Measurements from ENCODE around the gene MOB3B.

The MOB3B gene

GRCh38 chr9:27377147-27377807 is 152.3 kb downstream of the MOB3B start:
- no peak for DNase-seq (ENCODE audit: low spot score in 2 of 2)
- Mint-ChIP-seq H3K4me3 (no peak overlapping the region), H3K27ac (ENCODE audit: low read depth) (no peak overlapping the region), H3K9me3 (no peaks in the 10 kb centered on the region), H3K4me1 (no peaks in the 10 kb centered on the region), H3K27me3 (no peaks in the 10 kb centered on the region), H3K36me3 (ENCODE audit: insufficient read depth) (no peaks in the 10 kb centered on the region)
- ATAC-seq (replicated peaks; ENCODE audit: extremely low read depth, poor library complexity, severe bottlenecking) = no peak

GRCh38 chr9:27373851-27374250 is 155.8 kb downstream of the MOB3B start:
- no peaks in the 10 kb centered on the region for H3K9me3 Mint-ChIP-seq
- ATAC-seq (replicated peaks; ENCODE audit: extremely low read depth, poor library complexity, severe bottlenecking) (no peak), DNase-seq (ENCODE audit: low spot score in 2 of 2) (no peak)
- H3K4me3 Mint-ChIP-seq = no peak overlapping the region
- H3K36me3 Mint-ChIP-seq (ENCODE audit: insufficient read depth) = no peaks in the 10 kb centered on the region
- H3K27ac Mint-ChIP-seq (ENCODE audit: low read depth) = no peak overlapping the region
- H3K27me3 Mint-ChIP-seq = no peaks in the 10 kb centered on the region
- H3K4me1 Mint-ChIP-seq = no peaks in the 10 kb centered on the region

- Mint-ChIP-seq H3K9me3 (no peaks in the 10 kb centered on the region), H3K4me3 (no peak overlapping the region), H3K27me3 (no peaks in the 10 kb centered on the region), H3K36me3 (ENCODE audit: insufficient read depth) (no peaks in the 10 kb centered on the region), H3K4me1 (no peaks in the 10 kb centered on the region), H3K27ac (ENCODE audit: low read depth) (no peak overlapping the region)
- ATAC-seq (replicated peaks; ENCODE audit: extremely low read depth, poor library complexity, severe bottlenecking) (no peak), DNase-seq (ENCODE audit: low spot score in 2 of 2) (no peak)
Measured at GRCh38 chr9:27372615-27373014, 157.0 kb downstream of the MOB3B start.

- Mint-ChIP-seq H3K4me3 (no peak overlapping the region), H3K4me1 (no peaks in the 10 kb centered on the region), H3K27me3 (no peaks in the 10 kb centered on the region), H3K36me3 (ENCODE audit: insufficient read depth) (no peaks in the 10 kb centered on the region), H3K9me3 (no peaks in the 10 kb centered on the region), H3K27ac (ENCODE audit: low read depth) (no peak overlapping the region)
- ATAC-seq (replicated peaks; ENCODE audit: extremely low read depth, poor library complexity, severe bottlenecking) (no peak), DNase-seq (ENCODE audit: low spot score in 2 of 2) (no peak)
Measured at GRCh38 chr9:27371382-27371781, 158.2 kb downstream of the MOB3B start.

GRCh38 chr9:27369591-27369990 is 160.0 kb downstream of the MOB3B start:
- Mint-ChIP-seq H3K27me3 (no peaks in the 10 kb centered on the region), H3K27ac (ENCODE audit: low read depth) (no peak overlapping the region), H3K4me3 (no peak overlapping the region), H3K4me1 (no peaks in the 10 kb centered on the region), H3K36me3 (ENCODE audit: insufficient read depth) (no peaks in the 10 kb centered on the region), H3K9me3 (no peaks in the 10 kb centered on the region)
- DNase-seq (ENCODE audit: low spot score in 2 of 2) (no peak), ATAC-seq (replicated peaks; ENCODE audit: extremely low read depth, poor library complexity, severe bottlenecking) (no peak)

- no peaks in the 10 kb centered on the region for H3K27me3 Mint-ChIP-seq
- no peaks in the 10 kb centered on the region for H3K4me1 Mint-ChIP-seq
- H3K4me3 Mint-ChIP-seq = no peak overlapping the region
- no peak for DNase-seq (ENCODE audit: low spot score in 2 of 2)
- H3K9me3 Mint-ChIP-seq = no peaks in the 10 kb centered on the region
- ATAC-seq (replicated peaks; ENCODE audit: extremely low read depth, poor library complexity, severe bottlenecking) = no peak
- no peak overlapping the region for H3K27ac Mint-ChIP-seq (ENCODE audit: low read depth)
- H3K36me3 Mint-ChIP-seq (ENCODE audit: insufficient read depth) = no peaks in the 10 kb centered on the region
Measured at GRCh38 chr9:27368316-27368985, 161.2 kb downstream of the MOB3B start.

GRCh38 chr9:27367921-27368315 is 161.7 kb downstream of the MOB3B start:
- H3K4me3 Mint-ChIP-seq = no peak overlapping the region
- ATAC-seq (replicated peaks; ENCODE audit: extremely low read depth, poor library complexity, severe bottlenecking) (no peak), DNase-seq (ENCODE audit: low spot score in 2 of 2) (no peak)
- H3K9me3 Mint-ChIP-seq = no peaks in the 10 kb centered on the region
- no peaks in the 10 kb centered on the region for H3K4me1 Mint-ChIP-seq
- no peak overlapping the region for H3K27ac Mint-ChIP-seq (ENCODE audit: low read depth)
- H3K36me3 Mint-ChIP-seq (ENCODE audit: insufficient read depth) = no peaks in the 10 kb centered on the region
- no peaks in the 10 kb centered on the region for H3K27me3 Mint-ChIP-seq

- Mint-ChIP-seq H3K4me1 (no peaks in the 10 kb centered on the region), H3K27me3 (no peaks in the 10 kb centered on the region), H3K9me3 (no peaks in the 10 kb centered on the region), H3K4me3 (no peak overlapping the region), H3K27ac (ENCODE audit: low read depth) (no peak overlapping the region), H3K36me3 (ENCODE audit: insufficient read depth) (no peaks in the 10 kb centered on the region)
- ATAC-seq (replicated peaks; ENCODE audit: extremely low read depth, poor library complexity, severe bottlenecking) (no peak), DNase-seq (ENCODE audit: low spot score in 2 of 2) (no peak)
Measured at GRCh38 chr9:27367175-27367798, 162.3 kb downstream of the MOB3B start.

GRCh38 chr9:27365707-27366376 is 163.8 kb downstream of the MOB3B start:
- no peaks in the 10 kb centered on the region for H3K9me3 Mint-ChIP-seq
- no peak for ATAC-seq (replicated peaks; ENCODE audit: extremely low read depth, poor library complexity, severe bottlenecking)
- H3K4me1 Mint-ChIP-seq = no peaks in the 10 kb centered on the region
- DNase-seq (ENCODE audit: low spot score in 2 of 2) = no peak
- no peaks in the 10 kb centered on the region for H3K27me3 Mint-ChIP-seq
- H3K36me3 Mint-ChIP-seq (ENCODE audit: insufficient read depth) = no peaks in the 10 kb centered on the region
- H3K27ac Mint-ChIP-seq (ENCODE audit: low read depth) = no peak overlapping the region
- H3K4me3 Mint-ChIP-seq = no peak overlapping the region

- Mint-ChIP-seq H3K27ac (ENCODE audit: low read depth) (no peak overlapping the region), H3K36me3 (ENCODE audit: insufficient read depth) (no peaks in the 10 kb centered on the region), H3K9me3 (no peaks in the 10 kb centered on the region), H3K4me1 (no peaks in the 10 kb centered on the region), H3K4me3 (no peak overlapping the region), H3K27me3 (no peaks in the 10 kb centered on the region)
- DNase-seq (ENCODE audit: low spot score in 2 of 2) = no peak
- ATAC-seq (replicated peaks; ENCODE audit: extremely low read depth, poor library complexity, severe bottlenecking) = no peak
Measured at GRCh38 chr9:27362447-27363210, 167.0 kb downstream of the MOB3B start.

GRCh38 chr9:27361492-27361891 is 168.1 kb downstream of the MOB3B start:
- no peaks in the 10 kb centered on the region for H3K27me3 Mint-ChIP-seq
- DNase-seq (ENCODE audit: low spot score in 2 of 2) = no peak
- no peak overlapping the region for H3K27ac Mint-ChIP-seq (ENCODE audit: low read depth)
- H3K9me3 Mint-ChIP-seq = no peaks in the 10 kb centered on the region
- no peaks in the 10 kb centered on the region for H3K4me1 Mint-ChIP-seq
- no peaks in the 10 kb centered on the region for H3K36me3 Mint-ChIP-seq (ENCODE audit: insufficient read depth)
- ATAC-seq (replicated peaks; ENCODE audit: extremely low read depth, poor library complexity, severe bottlenecking) = no peak
- H3K4me3 Mint-ChIP-seq = no peak overlapping the region

- ATAC-seq (replicated peaks; ENCODE audit: extremely low read depth, poor library complexity, severe bottlenecking) (no peak), DNase-seq (ENCODE audit: low spot score in 2 of 2) (no peak)
- H3K4me3 Mint-ChIP-seq = no peak overlapping the region
- no peak overlapping the region for H3K27ac Mint-ChIP-seq (ENCODE audit: low read depth)
- H3K9me3 Mint-ChIP-seq = no peaks in the 10 kb centered on the region
- no peaks in the 10 kb centered on the region for H3K27me3 Mint-ChIP-seq
- H3K4me1 Mint-ChIP-seq = no peaks in the 10 kb centered on the region
- no peaks in the 10 kb centered on the region for H3K36me3 Mint-ChIP-seq (ENCODE audit: insufficient read depth)
Measured at GRCh38 chr9:27359763-27360162, 169.9 kb downstream of the MOB3B start.

All from central memory CD8-positive, alpha-beta T cell (primary cell).